Transverse colon (tissue), 4 donors: Measurements from ENCODE around the gene RNF212.

ENCODE experiments used
- EP300 ChIP-seq: sonication (generic); formaldehyde crosslinking; IDR thresholded peaks from one replicate; pipeline ENCODE4 v1.6.1; 2017; ENCODE audit warnings: antibody characterized with exemption, low read depth
- POLR2A ChIP-seq: fragments of 450-650 bp; IDR thresholded peaks from one replicate; pipeline ENCODE4 v1.6.1; 2016; ENCODE audit warnings: antibody characterized with exemption, mild to moderate bottlenecking, moderate library complexity
- POLR2AphosphoS5 ChIP-seq, 3 donors: sonication (generic); formaldehyde crosslinking; IDR thresholded peaks; one replicate each; pipeline ENCODE4 v1.6.1; 2016; ENCODE audit warnings: antibody characterized with exemption in 3 of 3
- TF ChIP-seq, protein P1 (sequence below), 5 experiments: fragments of 200-600 bp in 3 of 5; fragments of 450-650 bp in 2 of 5; sonication (generic) in 3 of 5; IDR thresholded peaks; 1 replicate in 2 of 5; 2 replicates in 3 of 5; pipeline ENCODE4 v1.5.1; 2016 to 2017; ENCODE audit warnings: antibody characterized with exemption in 5 of 5, inconsistent platforms in 3 of 5, mild to moderate bottlenecking in 2 of 5, moderate library complexity in 1 of 5

DNA sequence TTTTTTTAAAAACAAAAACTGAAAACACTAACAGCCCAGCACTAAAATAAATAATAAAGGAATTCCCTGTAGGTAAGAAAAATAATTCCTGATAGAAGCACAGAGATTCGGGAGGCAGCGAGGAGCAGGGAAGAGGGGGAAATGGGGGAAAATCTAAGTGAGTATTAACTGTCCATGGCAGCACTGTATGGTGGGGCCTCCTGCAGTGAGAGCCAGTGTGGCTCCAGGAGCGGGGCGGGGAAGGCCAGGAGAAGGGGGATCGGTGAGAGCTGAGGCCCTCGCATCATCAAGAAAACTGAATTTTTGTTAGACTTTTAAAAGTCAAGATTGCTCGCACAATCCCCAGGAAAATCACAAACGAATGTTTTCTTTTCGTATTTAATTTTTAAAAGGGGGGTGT is 14.1 kb downstream of the RNF212 start:
- no peak for TF ChIP-seq POLR2AphosphoS5 (IDR thresholded peaks at IDR 0.05)
- no peak for TF ChIP-seq POLR2A
- TF ChIP-seq, protein P1, sequence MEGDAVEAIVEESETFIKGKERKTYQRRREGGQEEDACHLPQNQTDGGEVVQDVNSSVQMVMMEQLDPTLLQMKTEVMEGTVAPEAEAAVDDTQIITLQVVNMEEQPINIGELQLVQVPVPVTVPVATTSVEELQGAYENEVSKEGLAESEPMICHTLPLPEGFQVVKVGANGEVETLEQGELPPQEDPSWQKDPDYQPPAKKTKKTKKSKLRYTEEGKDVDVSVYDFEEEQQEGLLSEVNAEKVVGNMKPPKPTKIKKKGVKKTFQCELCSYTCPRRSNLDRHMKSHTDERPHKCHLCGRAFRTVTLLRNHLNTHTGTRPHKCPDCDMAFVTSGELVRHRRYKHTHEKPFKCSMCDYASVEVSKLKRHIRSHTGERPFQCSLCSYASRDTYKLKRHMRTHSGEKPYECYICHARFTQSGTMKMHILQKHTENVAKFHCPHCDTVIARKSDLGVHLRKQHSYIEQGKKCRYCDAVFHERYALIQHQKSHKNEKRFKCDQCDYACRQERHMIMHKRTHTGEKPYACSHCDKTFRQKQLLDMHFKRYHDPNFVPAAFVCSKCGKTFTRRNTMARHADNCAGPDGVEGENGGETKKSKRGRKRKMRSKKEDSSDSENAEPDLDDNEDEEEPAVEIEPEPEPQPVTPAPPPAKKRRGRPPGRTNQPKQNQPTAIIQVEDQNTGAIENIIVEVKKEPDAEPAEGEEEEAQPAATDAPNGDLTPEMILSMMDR (IDR thresholded peaks at IDR 0.05) = no peak
- no peak for TF ChIP-seq EP300
